GM12864 (cell line): Measurements from ENCODE around the gene BTBD9.

ENCODE experiments used
- DNase-seq: peaks from one replicate; pipeline ENCODE4 v3.0.0-alpha.2; 2011; ENCODE audit warnings: low read depth
- H3K4me3 ChIP-seq: 2 replicates; pipeline ENCODE4 v1.5.1; 2011; ENCODE audit warnings: mild to moderate bottlenecking, low read depth, low read length, control low read depth
- TF ChIP-seq, protein P1 (sequence below): IDR thresholded peaks from 2 replicates; pipeline ENCODE4 v1.5.1; 2011; ENCODE audit warnings: low read depth, mild to moderate bottlenecking, moderate library complexity, low read length, control low read depth, inconsistent platforms; ENCODE audit errors: missing control alignments

BTBD9 gene

DNA sequence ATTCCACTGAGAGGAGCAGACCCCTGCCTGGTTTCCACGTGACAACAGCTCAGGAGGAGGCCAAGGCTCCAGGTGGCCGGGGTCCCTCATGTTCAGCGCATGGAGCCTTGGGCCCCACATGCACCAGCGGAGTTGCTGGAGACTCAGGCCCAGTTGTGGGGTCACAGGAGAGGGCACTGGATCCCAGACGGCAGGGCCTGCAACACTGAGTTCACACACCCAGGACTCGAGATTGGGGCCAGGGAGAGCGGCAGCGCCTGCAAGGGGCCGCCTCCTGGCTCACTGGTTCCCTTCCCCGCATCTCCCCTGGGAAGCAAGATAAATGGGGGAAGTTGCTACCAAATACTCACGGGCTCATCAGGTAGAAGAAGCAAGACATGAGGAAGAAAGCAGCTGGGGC is 472.1 kb downstream of the BTBD9 start:
- DNase-seq = no peak
- TF ChIP-seq, protein P1, sequence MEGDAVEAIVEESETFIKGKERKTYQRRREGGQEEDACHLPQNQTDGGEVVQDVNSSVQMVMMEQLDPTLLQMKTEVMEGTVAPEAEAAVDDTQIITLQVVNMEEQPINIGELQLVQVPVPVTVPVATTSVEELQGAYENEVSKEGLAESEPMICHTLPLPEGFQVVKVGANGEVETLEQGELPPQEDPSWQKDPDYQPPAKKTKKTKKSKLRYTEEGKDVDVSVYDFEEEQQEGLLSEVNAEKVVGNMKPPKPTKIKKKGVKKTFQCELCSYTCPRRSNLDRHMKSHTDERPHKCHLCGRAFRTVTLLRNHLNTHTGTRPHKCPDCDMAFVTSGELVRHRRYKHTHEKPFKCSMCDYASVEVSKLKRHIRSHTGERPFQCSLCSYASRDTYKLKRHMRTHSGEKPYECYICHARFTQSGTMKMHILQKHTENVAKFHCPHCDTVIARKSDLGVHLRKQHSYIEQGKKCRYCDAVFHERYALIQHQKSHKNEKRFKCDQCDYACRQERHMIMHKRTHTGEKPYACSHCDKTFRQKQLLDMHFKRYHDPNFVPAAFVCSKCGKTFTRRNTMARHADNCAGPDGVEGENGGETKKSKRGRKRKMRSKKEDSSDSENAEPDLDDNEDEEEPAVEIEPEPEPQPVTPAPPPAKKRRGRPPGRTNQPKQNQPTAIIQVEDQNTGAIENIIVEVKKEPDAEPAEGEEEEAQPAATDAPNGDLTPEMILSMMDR = no peak
- no peak overlapping the region for H3K4me3 ChIP-seq

DNA sequence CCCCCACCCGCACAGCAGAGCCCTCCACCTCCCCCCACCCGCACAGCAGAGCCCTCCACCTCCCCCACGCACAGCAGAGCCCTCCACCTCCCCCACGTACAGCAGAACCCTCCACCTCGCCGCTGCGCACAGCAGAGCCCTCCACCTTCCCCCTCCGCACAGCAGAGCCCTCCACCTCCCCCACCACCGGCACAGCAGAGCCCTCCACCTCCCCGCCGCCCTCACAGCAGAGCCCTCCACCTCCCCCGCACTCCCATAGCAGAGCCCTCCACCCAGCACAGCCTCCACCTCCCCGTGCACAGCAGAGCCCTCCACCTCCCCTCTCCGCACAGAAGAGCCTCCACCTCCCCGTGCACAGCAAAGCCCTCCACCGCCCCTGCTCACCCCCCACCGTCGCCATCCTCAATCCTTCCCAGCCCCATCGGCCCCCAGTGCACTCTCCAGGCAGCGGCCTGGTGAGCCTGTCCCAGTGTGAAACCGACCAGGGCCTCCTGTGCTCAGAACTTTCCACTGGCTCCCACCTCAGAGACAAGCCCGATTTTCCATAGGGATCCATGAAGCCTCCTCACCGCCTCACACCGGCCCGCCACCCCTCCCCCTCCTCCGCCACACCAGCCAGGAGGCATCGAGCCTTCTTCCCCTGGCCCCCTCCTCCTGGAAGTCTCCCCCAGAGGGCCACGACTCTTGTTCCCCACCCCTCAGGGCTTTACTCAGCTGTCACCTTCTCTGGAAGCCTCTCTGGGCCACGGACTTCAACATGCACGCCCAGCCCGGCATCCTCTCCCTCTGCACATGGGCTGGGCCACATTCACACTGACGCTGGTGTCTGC is 473.1 kb downstream of the BTBD9 start:
- DNase-seq = no peak
- H3K4me3 ChIP-seq = no peak overlapping the region
- TF ChIP-seq, protein P1 = no peak

DNA sequence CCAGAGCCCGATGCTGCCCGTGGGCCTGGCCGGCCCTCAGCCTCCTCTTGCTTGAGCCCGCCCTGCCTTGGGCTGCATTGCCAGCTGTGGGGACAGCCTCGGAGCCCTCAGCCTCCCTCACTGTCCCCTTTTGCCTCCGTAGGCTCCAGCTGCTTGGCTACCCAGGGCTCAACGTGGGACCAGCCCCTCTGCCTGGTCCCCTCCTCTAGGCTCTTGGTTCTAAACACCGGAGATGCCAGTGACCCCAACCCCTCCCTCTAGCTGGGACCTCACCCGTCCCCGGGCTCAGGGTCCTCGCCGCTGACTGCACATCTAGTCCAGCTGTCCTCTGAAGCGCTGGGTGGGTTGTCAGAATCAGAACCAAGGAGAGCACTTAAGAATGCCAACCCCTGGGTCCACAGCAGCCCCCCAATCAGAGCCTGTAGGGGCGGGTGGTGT is 475.0 kb downstream of the BTBD9 start:
- no peak for DNase-seq
- TF ChIP-seq, protein P1 = no peak
- no peak overlapping the region for H3K4me3 ChIP-seq

DNA sequence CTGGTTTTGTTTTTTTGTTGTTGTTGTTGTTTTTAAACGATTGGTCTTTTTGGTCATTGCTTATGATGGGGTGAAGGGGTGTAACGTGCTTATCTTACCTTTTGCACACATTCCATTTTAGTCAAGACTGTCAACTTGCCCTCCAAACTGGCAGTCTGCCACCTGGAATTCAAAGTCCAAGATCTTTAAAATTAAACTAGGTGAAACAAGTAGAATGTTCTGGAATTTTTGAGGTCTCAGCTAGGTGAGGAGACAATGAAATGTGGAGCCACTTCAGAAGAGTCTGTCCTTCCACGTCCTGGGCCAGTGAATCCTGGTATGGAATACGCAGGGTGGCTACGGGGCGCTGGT is 475.6 kb downstream of the BTBD9 start:
- no peak for DNase-seq
- TF ChIP-seq, protein P1 = no peak
- no peak overlapping the region for H3K4me3 ChIP-seq

DNA sequence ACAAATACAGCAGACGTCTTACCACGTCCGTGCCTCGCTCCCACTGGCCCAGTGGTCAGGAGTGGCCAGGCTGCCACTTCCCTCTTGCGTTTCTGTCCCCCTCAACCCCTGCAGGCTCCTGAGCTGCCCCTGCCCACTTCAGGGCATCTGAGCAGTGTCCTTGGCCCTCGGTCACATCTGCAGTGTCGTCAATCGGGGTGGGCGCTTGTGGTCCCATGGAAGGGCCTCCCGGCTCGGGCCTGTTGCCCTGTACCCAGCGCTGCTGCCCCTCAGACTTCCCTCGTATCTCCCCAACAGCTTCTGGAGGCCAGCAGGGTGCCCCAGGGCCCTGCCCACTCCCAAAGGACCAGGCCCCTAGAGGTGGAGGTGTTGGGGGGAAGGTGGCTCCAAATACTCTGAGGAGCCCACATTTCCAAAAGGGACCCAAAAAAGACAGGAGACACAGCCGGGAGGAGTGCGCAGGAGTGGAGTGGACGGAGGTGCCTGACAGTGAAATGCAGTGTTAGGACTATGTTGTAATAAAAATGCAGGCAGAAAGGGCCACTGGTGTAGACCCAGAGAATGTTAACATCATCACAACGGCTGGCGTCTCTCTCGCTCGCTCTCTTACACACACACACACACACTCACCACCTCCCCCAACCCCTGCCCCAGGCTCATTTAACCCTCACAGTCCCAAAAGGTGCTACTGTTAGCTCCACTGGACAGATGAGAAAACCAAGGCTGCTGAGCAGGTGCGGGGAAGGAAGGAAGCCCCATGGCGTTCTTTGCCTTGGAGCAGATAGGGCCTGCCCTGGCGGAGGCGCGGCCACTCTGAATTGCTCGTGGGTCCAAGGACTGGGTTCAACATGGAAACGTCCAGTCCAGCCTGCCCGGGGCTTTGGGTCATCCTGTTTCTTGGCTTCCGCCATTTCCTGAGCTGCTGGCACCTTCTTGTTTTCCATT is 476.3 kb downstream of the BTBD9 start:
- TF ChIP-seq, protein P1 = no peak
- no peak overlapping the region for H3K4me3 ChIP-seq
- no peak for DNase-seq

DNA sequence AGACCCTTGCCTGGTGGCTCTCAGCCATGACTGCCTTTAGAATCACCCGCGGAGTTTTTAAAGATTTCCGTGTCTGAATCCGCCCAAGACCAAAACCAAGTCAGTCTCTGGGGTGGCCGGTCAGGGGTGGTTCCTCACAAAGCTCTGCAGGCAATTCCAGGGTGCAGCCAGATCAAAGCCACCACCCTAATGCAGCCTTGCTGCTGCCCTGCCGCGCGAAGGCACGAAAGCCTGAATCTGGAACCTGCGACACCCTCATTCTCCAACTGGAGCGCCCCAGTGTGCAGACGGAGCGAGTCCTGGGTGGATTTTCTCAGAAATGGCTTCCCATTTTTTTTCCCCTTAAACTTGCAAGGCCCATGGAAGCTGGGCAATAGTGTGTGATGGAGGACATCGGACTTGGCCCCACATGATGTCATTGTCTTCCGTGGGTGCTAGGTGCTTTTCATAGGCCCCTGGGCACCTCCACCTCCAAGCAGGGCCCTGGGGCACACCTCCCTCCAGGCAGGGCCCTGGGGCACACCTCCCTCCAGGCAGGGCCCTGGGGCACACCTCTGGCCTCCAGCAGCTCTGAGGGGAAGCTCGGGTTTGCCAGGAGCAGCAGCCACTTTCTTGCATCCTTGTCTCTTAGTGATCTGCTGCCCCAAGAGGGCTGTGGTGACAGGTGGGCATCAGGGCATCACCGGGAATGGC is 477.1 kb downstream of the BTBD9 start:
- H3K4me3 ChIP-seq = no peak overlapping the region
- TF ChIP-seq, protein P1 = no peak
- no peak for DNase-seq
